GM12878 (cell line): ENCODE measurements around the gene SDC1. TPM values are rescaled to one million over a fixed set of nuclear protein-coding genes. Genes with fewer than 3 reads are reported as not detected.

Experiments
- ATAC-seq: fragments of 200-7000 bp; cut with Tn5 transposase; 3 replicates; pipeline ENCODE4 v1.9.1; 2020; ENCODE audit warnings: mild to moderate bottlenecking, moderate library complexity
- BruUV-seq: library from RNA; stranded (reverse); fragments of 400-500 nt; replicated peaks from 2 replicates; lab custom pipeline; 2021; lab: Mats Ljungman, UMichigan
- CTCF ChIA-PET: fragments of 300-600 bp; sonication (Branson Sonifier 250); formaldehyde crosslinking; extraction: SDS; loops from one replicate; lab custom pipeline; 2021; ENCODE audit warnings: inconsistent platforms; lab: Yijun Ruan, JAX
- POLR2A ChIA-PET: fragments of 350-600 bp; formaldehyde crosslinking; extraction: SDS; loops from one replicate; lab custom pipeline; 2021; ENCODE audit warnings: inconsistent platforms; lab: Charles Lee
- RAD21 ChIA-PET: fragments of 300-600 bp; sonication (Branson Sonifier 250); formaldehyde crosslinking; loops from one replicate; lab custom pipeline; 2023; ENCODE audit warnings: antibody characterized with exemption; ENCODE audit not compliant: unreplicated experiment; lab: Charles Lee
- SMC1A ChIA-PET: fragments of 300-600 bp; sonication (Branson Sonifier 250); formaldehyde crosslinking; loops from one replicate; lab custom pipeline; 2023; ENCODE audit not compliant: unreplicated experiment, uncharacterized antibody; lab: Charles Lee
- DNase-seq: peaks from one replicate; pipeline ENCODE4 v3.0.0-alpha.2; 2011; ENCODE audit warnings: low read depth, low spot score
- FAIRE-seq: peaks from 3 replicates; lab custom pipeline; 2011; peaks lifted over from hg19 to GRCh38; lab: Jason Lieb, UNC
- H2AFZ ChIP-seq: 2 replicates; pipeline ENCODE4 v1.6.0; 2011; ENCODE audit warnings: low read depth, low read length, control low read depth; ENCODE audit not compliant: control insufficient read depth
- H3K27ac ChIP-seq: 2 replicates; pipeline ENCODE4 v1.5.1; 2011; ENCODE audit warnings: control low read depth; ENCODE audit not compliant: control insufficient read depth, insufficient read depth
- H3K27me3 ChIP-seq, 2 experiments: replicated peaks in 1 of 2; 2 replicates each; pipeline versions ENCODE4 v1.6.0 to v1.6.1; 2011; ENCODE audit warnings: low read length in 1 of 2; ENCODE audit not compliant: control insufficient read depth in 2 of 2, insufficient read depth in 2 of 2
- H3K36me3 ChIP-seq, 2 experiments: 2 replicates each; pipeline ENCODE4 v1.5.1; 2011; ENCODE audit warnings: low read length in 1 of 2; ENCODE audit not compliant: control insufficient read depth in 2 of 2, insufficient read depth in 2 of 2
- H3K4me1 ChIP-seq: 2 replicates; pipeline ENCODE4 v1.6.1; 2011; ENCODE audit warnings: mild to moderate bottlenecking, low read length, moderate library complexity, mixed read lengths; ENCODE audit not compliant: control insufficient read depth, insufficient read depth
- H3K4me2 ChIP-seq: 2 replicates; pipeline ENCODE4 v1.6.0; 2011; ENCODE audit warnings: control low read depth; ENCODE audit not compliant: control insufficient read depth, insufficient read depth
- H3K4me3 ChIP-seq: fragments of 200-600 bp; sonication (generic); 2 replicates; pipeline ENCODE4 v1.5.1; 2016
- H3K79me2 ChIP-seq: 2 replicates; pipeline ENCODE4 v1.6.0; 2011; ENCODE audit warnings: low read length; ENCODE audit not compliant: control insufficient read depth, insufficient read depth
- H3K9ac ChIP-seq: 2 replicates; pipeline ENCODE4 v1.8.0; 2011; ENCODE audit warnings: low read length, control low read depth, mixed read lengths; ENCODE audit not compliant: control insufficient read depth, insufficient read depth
- H3K9me3 ChIP-seq: replicated peaks from 3 replicates; pipeline ENCODE4 v1.5.1; 2011; ENCODE audit warnings: mild to moderate bottlenecking, low read length; ENCODE audit not compliant: control insufficient read depth, insufficient read depth
- H4K20me1 ChIP-seq: 2 replicates; pipeline ENCODE4 v1.6.0; 2011; ENCODE audit not compliant: control insufficient read depth, insufficient read depth
- BRCA1 ChIP-seq: IDR thresholded peaks from 2 replicates; pipeline ENCODE4 v1.6.1; 2011; ENCODE audit warnings: low read depth, low read length, improper control_type of control experiment
- CUX1 ChIP-seq: IDR thresholded peaks from 2 replicates; pipeline ENCODE4 v1.6.1; 2012; ENCODE audit warnings: improper control_type of control experiment, low read depth, low read length; ENCODE audit not compliant: insufficient replicate concordance
- DPF2 ChIP-seq: fragments of 450-650 bp; IDR thresholded peaks from 2 replicates; pipeline ENCODE4 v1.6.1; 2017; ENCODE audit warnings: mild to moderate bottlenecking
- EP300 ChIP-seq, 2 experiments: fragments of 150-350 bp in 1 of 2; IDR thresholded peaks; 2 replicates each; pipeline ENCODE4 v1.6.1; 2011 to 2012; ENCODE audit warnings: low read depth in 2 of 2, low read length in 2 of 2, borderline replicate concordance in 1 of 2, improper control_type of control experiment in 1 of 2, inconsistent platforms in 1 of 2; ENCODE audit not compliant: control insufficient read depth in 1 of 2
- HDAC2 ChIP-seq: fragments of 200-600 bp; sonication (generic); IDR thresholded peaks from 2 replicates; pipeline ENCODE4 v1.6.1; 2017
- IRF4 ChIP-seq: IDR thresholded peaks from 2 replicates; pipeline ENCODE4 v1.6.1; 2011; ENCODE audit warnings: low read depth, low read length
- NBN ChIP-seq: fragments of 450-650 bp; IDR thresholded peaks from 2 replicates; pipeline ENCODE4 v1.6.1; 2016
- PAX5 ChIP-seq: IDR thresholded peaks from 2 replicates; pipeline ENCODE4 v1.6.1; 2011; ENCODE audit warnings: low read depth, low read length, borderline replicate concordance
- POLR2AphosphoS2 ChIP-seq: IDR thresholded peaks from 2 replicates; pipeline ENCODE4 v1.6.1; 2011; ENCODE audit warnings: low read depth, mild to moderate bottlenecking, low read length, improper control_type of control experiment, moderate library complexity
- RAD51 ChIP-seq: fragments of 450-650 bp; IDR thresholded peaks from 2 replicates; pipeline ENCODE4 v1.6.1; 2016; ENCODE audit warnings: moderate library complexity, mild to moderate bottlenecking, inconsistent platforms
- TAF1 ChIP-seq: IDR thresholded peaks from 2 replicates; pipeline ENCODE4 v1.6.1; 2011; ENCODE audit warnings: mild to moderate bottlenecking, low read depth, low read length, borderline replicate concordance
- WGBS: methylation state at CpG from one replicate; pipeline ENCODE4 v1.1.6; 2016; ENCODE audit warnings: low lambda C conversion rate; ENCODE audit not compliant: insufficient replicate concordance, insufficient coverage; ENCODE audit errors: missing lambda C conversion rate; 5-methylcytosine and 5-hydroxymethylcytosine counted together
- in situ Hi-C: fragments of 300-500 bp; cut with MboI; formaldehyde crosslinking; loops from 9 replicates; pipeline ENCODE4 v1.14.3; 2018; ENCODE audit warnings: mixed read lengths
- intact Hi-C: fragments of 100-400 bp; cut with micrococcal nuclease; formaldehyde crosslinking; loops from one replicate; pipeline ENCODE4 v1.14.2; 2022; ENCODE audit not compliant: unreplicated experiment
- polyA plus RNA-seq, 11 experiments: library from polyadenylated mRNA; depleted of rRNA in 4 of 11; unstranded in 6 of 11; stranded (reverse) in 5 of 11; fragments of >200 nt; fragmentation: Nextera tagmentation in 4 of 11; fragmentation: Illumina TruSeq in 1 of 11; extraction: Ambion mirVana in 4 of 11; extraction: Trizol in 1 of 11; gene quantifications; 1 replicate in 1 of 11; 2 replicates in 10 of 11; pipeline versions ENCODE4 v1.2.1 to v1.2.3, GENCODE V29; 2011 to 2016; ENCODE audit warnings: inconsistent platforms in 2 of 11, missing spikeins in 2 of 11, low read depth in 1 of 11
- total RNA-seq, 4 experiments: library from RNA; depleted of rRNA in 3 of 4; stranded (reverse); fragments of >200 nt in 3 of 4; fragmentation: Illumina TruSeq in 1 of 4; extraction: Trizol in 1 of 4; gene quantifications; 2 replicates each; pipeline versions ENCODE4 v1.2.1 to v1.2.3, GENCODE V29; 2013 to 2021
- TF ChIP-seq, protein P1 (sequence below): fragments of 450-650 bp; formaldehyde crosslinking; IDR thresholded peaks from 2 replicates; pipeline ENCODE4 v1.4.0; 2022; ENCODE audit warnings: mild to moderate bottlenecking, moderate library complexity
- TF ChIP-seq, protein P2 (sequence below): fragments of 150-350 bp; IDR thresholded peaks from 2 replicates; pipeline ENCODE4 v1.6.1; 2016; ENCODE audit warnings: low read depth, low read length

The SDC1 gene
- total and polyA plus RNA-seq, 10 of the 15 experiments (the other 5 are each of a cell fraction or from before 2014, with no cell fraction given): 0.85 to 36.8 (median 23.7) TPM

DNA sequence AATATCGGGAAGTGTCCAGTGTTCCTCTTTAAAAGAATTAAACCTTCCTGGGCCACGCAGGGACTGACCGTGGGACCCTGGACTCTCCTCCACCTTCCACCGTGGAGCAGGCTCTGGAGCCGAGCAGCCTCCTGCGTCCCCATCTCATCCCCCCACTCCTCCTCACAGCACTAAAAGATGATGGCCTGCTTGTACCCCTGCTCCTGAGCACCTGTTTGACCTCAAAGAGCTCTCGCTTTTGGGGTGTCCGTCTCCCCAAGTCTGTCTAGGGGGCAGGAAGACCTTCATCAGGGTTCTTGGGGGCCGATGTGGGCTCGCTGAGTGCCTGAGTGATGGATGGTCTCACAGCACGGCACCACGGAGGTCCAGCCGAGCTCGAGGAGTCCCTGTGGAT is 1.2 kb upstream of the SDC1 start:
- no peaks in the 10 kb centered on the region; a peak in 1 of 4 replicates for H3K27me3 ChIP-seq
- intact Hi-C loops (no loop called here), in situ Hi-C loops (no loop called here)
- no peak overlapping the region for H3K9ac ChIP-seq
- no peaks in the 10 kb centered on the region for H4K20me1 ChIP-seq
- POLR2A ChIA-PET: interaction anchor here (1.0 to 1.6 kb wide), 4 partner anchors 12 to 90 kb away, joined by 3 to 5 read pairs (median 4); no protein-coding TSS in a partner anchor
- no peak overlapping the region for H3K27ac ChIP-seq
- CTCF ChIA-PET: interaction anchor here (0.9 to 7.5 kb wide), 33 partner anchors 8 to 333 kb away, joined by 3 to 284 read pairs (median 6); partner anchors contain the start of gene WDR35
- ATAC-seq (no peak), DNase-seq (no peak), FAIRE-seq (no peak)
- 95% methylated on average over 14 of the region's 14 CpGs for WGBS
- RAD21 ChIA-PET: interaction anchor here (0.6 to 7.0 kb wide), 29 partner anchors 12 to 456 kb away, joined by 3 to 156 read pairs (median 5); no protein-coding TSS in a partner anchor
- no peaks in the 10 kb centered on the region for H3K9me3 ChIP-seq
- no peaks in the 10 kb centered on the region for H3K36me3 ChIP-seq
- no peak overlapping the region for H3K4me3 ChIP-seq
- peaks cover 24% of the 10 kb centered on the region for H3K4me1 ChIP-seq
- no peak overlapping the region for H2AFZ ChIP-seq
- no TSS peak for BruUV-seq
- SMC1A ChIA-PET: interaction anchor here (0.7 to 9.6 kb wide), 16 partner anchors 12 to 275 kb away, joined by 3 to 191 read pairs (median 4); no protein-coding TSS in a partner anchor
- H3K4me2 ChIP-seq: no peak overlapping the region
- peaks cover 23% of the 10 kb centered on the region for H3K79me2 ChIP-seq
- TF ChIP-seq, protein P1, sequence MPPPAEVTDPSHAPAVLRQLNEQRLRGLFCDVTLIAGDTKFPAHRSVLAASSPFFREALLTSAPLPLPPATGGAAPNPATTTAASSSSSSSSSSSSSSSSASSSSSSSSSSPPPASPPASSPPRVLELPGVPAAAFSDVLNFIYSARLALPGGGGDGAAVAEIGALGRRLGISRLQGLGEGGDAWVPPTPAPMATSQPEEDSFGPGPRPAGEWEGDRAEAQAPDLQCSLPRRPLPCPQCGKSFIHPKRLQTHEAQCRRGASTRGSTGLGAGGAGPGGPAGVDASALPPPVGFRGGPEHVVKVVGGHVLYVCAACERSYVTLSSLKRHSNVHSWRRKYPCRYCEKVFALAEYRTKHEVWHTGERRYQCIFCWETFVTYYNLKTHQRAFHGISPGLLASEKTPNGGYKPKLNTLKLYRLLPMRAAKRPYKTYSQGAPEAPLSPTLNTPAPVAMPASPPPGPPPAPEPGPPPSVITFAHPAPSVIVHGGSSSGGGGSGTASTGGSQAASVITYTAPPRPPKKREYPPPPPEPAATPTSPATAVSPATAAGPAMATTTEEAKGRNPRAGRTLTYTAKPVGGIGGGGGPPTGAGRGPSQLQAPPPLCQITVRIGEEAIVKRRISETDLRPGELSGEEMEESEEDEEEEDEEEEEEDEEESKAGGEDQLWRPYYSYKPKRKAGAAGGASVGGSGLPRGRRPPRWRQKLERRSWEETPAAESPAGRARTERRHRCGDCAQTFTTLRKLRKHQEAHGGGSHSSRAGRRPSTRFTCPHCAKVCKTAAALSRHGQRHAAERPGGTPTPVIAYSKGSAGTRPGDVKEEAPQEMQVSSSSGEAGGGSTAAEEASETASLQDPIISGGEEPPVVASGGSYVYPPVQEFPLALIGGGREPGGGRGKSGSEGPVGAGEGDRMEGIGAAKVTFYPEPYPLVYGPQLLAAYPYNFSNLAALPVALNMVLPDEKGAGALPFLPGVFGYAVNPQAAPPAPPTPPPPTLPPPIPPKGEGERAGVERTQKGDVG: no peak
- no peak for TF ChIP-seq IRF4
- no peak for TF ChIP-seq RAD51
- TF ChIP-seq, protein P2, sequence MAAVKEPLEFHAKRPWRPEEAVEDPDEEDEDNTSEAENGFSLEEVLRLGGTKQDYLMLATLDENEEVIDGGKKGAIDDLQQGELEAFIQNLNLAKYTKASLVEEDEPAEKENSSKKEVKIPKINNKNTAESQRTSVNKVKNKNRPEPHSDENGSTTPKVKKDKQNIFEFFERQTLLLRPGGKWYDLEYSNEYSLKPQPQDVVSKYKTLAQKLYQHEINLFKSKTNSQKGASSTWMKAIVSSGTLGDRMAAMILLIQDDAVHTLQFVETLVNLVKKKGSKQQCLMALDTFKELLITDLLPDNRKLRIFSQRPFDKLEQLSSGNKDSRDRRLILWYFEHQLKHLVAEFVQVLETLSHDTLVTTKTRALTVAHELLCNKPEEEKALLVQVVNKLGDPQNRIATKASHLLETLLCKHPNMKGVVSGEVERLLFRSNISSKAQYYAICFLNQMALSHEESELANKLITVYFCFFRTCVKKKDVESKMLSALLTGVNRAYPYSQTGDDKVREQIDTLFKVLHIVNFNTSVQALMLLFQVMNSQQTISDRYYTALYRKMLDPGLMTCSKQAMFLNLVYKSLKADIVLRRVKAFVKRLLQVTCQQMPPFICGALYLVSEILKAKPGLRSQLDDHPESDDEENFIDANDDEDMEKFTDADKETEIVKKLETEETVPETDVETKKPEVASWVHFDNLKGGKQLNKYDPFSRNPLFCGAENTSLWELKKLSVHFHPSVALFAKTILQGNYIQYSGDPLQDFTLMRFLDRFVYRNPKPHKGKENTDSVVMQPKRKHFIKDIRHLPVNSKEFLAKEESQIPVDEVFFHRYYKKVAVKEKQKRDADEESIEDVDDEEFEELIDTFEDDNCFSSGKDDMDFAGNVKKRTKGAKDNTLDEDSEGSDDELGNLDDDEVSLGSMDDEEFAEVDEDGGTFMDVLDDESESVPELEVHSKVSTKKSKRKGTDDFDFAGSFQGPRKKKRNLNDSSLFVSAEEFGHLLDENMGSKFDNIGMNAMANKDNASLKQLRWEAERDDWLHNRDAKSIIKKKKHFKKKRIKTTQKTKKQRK: no peak
- TF ChIP-seq EP300 (IDR thresholded peaks at IDR 0.05; ENCODE audit: borderline replicate concordance in 1 of 2, control insufficient read depth in 1 of 2, low read depth in 2 of 2, low read length in 2 of 2): no peak
- no peak for TF ChIP-seq NBN
- no peak for TF ChIP-seq BRCA1
- no peak for TF ChIP-seq HDAC2
- no peak for TF ChIP-seq TAF1
- TF ChIP-seq CUX1: no peak
- TF ChIP-seq POLR2AphosphoS2: no peak
- no peak for TF ChIP-seq PAX5
- no peak for TF ChIP-seq DPF2
